ENCODE results near the gene SETD1A. TPM values are rescaled to one million over a fixed set of nuclear protein-coding genes. Genes with fewer than 3 reads are reported as not detected.

The SETD1A gene
- total RNA-seq, 6 experiments from 2014 or later, result 3.7 to 7.4 (median 6.9) TPM

DNA sequence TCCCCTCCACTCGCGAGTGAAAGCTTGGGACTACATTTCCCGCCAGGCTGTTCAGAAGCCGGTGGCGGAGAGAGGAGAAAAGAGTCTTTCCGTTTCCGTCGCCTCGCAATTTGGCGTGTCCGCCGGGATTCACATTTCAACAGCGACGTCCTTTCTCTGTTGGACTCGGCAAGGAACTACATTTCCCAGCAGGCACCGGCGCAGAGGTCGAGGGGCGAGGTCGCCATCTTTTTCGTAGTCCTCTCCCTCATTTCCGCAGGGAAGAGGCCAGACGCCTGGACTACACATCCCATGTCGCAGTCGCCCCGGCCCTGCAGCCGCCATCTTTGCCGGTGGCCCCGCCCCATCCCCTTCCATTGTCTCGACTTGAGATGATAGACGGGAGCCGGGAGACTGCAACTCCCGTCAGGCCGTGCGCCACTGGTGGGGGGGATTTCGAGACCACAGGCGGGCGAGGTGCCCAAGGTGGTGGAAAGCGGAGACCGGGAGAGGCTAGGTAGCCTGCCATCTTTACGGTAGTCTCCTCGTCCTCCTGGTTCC is 35.1 kb upstream of the SETD1A start:
- ATAC-seq (peak; percentile 77 to 88 (median 84)), DNase-seq (peak; percentile 100)
- H3K27me3 ChIP-seq, result no peaks in the 10 kb centered on the region
- peak overlapping the region; percentile 54 to 63 (median 54) for H3K4me3 ChIP-seq
- 0% methylated on average over 27 of the region's 42 CpGs for WGBS (ENCODE audit: insufficient coverage, low coverage, low lambda C conversion rate, missing lambda C conversion rate)
- H3K9me3 ChIP-seq, result no peaks in the 10 kb centered on the region
- no peaks in the 10 kb centered on the region for H3K36me3 ChIP-seq
- H3K4me1 ChIP-seq, result peaks cover 0 to 4% (median 0%) of the 10 kb centered on the region in 4 donors
- intact Hi-C loops (cut with DNase I), result no loop called here
- TF ChIP-seq POLR2A (IDR thresholded peaks at IDR 0.05), result no peak
- TF ChIP-seq, protein P1, sequence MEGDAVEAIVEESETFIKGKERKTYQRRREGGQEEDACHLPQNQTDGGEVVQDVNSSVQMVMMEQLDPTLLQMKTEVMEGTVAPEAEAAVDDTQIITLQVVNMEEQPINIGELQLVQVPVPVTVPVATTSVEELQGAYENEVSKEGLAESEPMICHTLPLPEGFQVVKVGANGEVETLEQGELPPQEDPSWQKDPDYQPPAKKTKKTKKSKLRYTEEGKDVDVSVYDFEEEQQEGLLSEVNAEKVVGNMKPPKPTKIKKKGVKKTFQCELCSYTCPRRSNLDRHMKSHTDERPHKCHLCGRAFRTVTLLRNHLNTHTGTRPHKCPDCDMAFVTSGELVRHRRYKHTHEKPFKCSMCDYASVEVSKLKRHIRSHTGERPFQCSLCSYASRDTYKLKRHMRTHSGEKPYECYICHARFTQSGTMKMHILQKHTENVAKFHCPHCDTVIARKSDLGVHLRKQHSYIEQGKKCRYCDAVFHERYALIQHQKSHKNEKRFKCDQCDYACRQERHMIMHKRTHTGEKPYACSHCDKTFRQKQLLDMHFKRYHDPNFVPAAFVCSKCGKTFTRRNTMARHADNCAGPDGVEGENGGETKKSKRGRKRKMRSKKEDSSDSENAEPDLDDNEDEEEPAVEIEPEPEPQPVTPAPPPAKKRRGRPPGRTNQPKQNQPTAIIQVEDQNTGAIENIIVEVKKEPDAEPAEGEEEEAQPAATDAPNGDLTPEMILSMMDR (IDR thresholded peaks at IDR 0.05), result no peak
- peak overlapping the region; percentile 88 to 93 (median 92) for H3K27ac ChIP-seq

DNA sequence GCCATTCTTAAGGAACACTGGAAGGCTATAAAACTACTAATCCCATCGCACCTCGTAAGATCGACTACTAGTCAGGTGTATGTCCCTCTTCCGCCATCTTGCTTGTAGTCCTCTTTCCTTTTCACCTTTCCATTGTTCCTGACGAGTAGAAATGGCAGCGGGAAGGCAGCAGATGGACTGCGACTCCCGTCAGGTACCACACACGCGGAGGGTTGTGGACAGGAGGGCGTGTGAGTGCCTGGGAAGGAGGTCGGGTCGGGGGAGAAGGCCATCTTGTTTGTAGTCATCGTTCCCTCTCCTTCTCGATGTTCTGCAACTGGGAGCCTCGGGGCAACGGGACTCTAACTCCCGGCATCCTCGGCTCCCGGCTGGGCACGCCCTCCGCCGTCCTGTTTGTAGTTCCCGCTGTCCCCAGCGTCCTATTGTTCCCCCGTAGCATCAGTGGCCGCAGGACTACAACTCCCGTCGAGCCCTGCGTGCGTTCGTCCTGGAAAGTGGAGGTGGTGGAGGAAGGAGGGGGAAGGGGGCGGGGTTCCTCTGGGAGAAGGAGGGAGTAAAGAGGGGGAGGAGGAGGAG is 34.5 kb upstream of the SETD1A start:
- intact Hi-C loops (cut with DNase I), result no loop called here
- 1% methylated on average over 30 of the region's 33 CpGs for WGBS (ENCODE audit: insufficient coverage, low coverage, low lambda C conversion rate, missing lambda C conversion rate)

DNA sequence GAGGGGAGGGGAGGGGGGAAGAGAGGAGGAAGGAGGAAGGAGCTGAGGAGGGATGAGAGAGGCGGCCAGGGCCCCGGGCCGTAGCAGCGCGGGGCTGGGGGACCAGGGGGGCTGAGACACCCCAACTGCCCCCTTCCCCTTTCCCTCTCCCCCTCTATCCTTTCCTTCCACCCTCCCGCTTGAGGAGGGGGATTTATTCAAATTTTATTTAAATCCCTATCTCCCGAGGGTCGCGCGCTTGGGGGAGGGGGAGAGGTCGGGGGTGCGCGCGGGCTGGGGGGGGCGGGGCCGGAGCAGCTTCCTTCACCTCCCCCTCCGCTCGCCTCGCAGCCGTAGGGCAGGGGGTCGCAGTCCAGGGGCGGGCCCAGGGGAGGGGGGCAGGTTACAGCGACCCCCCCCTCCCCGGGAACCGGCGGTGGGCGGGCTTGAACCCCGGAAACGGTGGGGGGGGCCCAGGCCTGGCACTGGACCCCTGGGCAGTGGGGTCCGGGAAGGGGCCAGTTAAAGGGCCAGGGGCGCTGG is 33.9 kb upstream of the SETD1A start, which contains the start of gene FBXL19:
Gene FBXL19 (plus strand): TSS at position 19 of the 522 bp plus-strand sequence. CDS start 2,183 bp downstream, outside the sequence.
- ATAC-seq (no peak), DNase-seq (peak; percentile 52 to 70 (median 66))
- intact Hi-C loops (cut with DNase I), result no loop called here
- Histone ChIP-seq H3K36me3 (no peaks in the 10 kb centered on the region), H3K4me1 (peaks cover 0 to 4% (median 0%) of the 10 kb centered on the region in 4 donors), H3K27me3 (no peaks in the 10 kb centered on the region), H3K9me3 (no peaks in the 10 kb centered on the region), H3K27ac (peak within 1 kb of the TSS; percentile 88 to 93 (median 92)), H3K4me3 (peak within 1 kb of the TSS; percentile 55 to 67 (median 63))
- TF ChIP-seq, protein P1 (IDR thresholded peaks at IDR 0.05), result no peak
- no peak for TF ChIP-seq POLR2A (IDR thresholded peaks at IDR 0.05)
- under 1% methylated on average over 11 of the region's 31 CpGs for WGBS (ENCODE audit: insufficient coverage, low coverage, low lambda C conversion rate, missing lambda C conversion rate)

More for the DNA sequence above, 34.5 kb upstream of the SETD1A start:
- H3K9me3 ChIP-seq, result no peaks in the 10 kb centered on the region
- H3K27ac ChIP-seq, result peak overlapping the region; percentile 88 to 93 (median 92)
- no peaks in the 10 kb centered on the region for H3K36me3 ChIP-seq
- H3K27me3 ChIP-seq, result no peaks in the 10 kb centered on the region
- ATAC-seq (peak; percentile 77 to 85 (median 82)), DNase-seq (peak; percentile 99 to 100 (median 100))
- H3K4me3 ChIP-seq, result peak overlapping the region; percentile 55 to 67 (median 63)
- peak; percentile 61 for TF ChIP-seq POLR2A (IDR thresholded peaks at IDR 0.05)
- TF ChIP-seq, protein P1 (IDR thresholded peaks at IDR 0.05), result no peak
- peaks cover 0 to 4% (median 0%) of the 10 kb centered on the region in 4 donors for H3K4me1 ChIP-seq

DNA sequence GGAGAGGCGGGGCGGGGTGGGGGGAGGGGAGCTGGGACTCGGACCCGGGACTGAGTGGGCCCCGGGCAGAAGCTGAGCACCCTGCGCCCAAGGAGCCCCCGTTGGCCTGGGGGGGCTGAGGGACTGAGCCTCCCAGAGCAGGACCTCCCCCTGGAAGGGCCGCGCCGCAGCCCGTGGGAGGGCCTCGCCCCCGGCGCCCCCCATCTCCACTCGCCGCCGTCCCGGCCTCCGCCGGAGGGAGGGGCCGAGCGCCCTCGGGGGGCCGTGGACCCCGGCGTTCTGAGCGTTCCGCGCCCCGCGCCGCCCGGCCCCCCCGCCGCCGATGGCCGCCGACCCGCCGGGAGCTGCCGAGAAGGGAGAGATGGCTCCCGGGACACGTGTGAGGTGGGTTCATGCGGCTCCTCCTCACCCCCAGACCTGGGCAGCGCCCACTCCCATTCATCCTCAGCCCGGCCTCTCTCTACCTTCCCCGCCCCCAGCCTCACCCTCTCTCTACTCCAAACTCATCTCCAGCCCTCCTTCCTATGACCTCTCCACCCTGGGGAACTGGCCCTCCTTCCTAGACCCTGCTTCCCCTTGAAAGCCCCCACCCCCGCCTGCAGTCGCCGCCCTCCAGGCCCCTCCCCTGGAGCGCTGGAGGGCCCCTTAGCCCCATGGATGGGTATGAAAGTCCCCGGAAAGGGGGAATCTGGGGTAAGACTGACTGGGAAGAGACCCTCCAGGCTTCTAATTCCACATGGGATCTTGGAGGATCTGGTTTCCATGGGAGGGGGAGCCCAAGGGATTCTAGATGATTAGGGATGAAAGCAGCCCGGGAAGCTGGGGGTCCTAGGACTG is 33.3 kb upstream of the SETD1A start:
- H3K36me3 ChIP-seq, result no peaks in the 10 kb centered on the region
- DNase-seq (peak in 2 of 3 donors; percentile 45 to 52), ATAC-seq (no peak)
- peak overlapping the region; percentile 55 to 67 (median 63) for H3K4me3 ChIP-seq
- H3K4me1 ChIP-seq, result peaks cover 0 to 4% (median 0%) of the 10 kb centered on the region in 4 donors
- H3K9me3 ChIP-seq, result no peaks in the 10 kb centered on the region
- no peaks in the 10 kb centered on the region for H3K27me3 ChIP-seq
- WGBS (ENCODE audit: insufficient coverage, low coverage, low lambda C conversion rate, missing lambda C conversion rate), result 46% methylated on average over 6 of the region's 53 CpGs
- peak overlapping the region in 2 of 3 donors; percentile 26 to 47 for H3K27ac ChIP-seq
- intact Hi-C loops (cut with DNase I), result no loop called here
- TF ChIP-seq, protein P1 (IDR thresholded peaks at IDR 0.05), result no peak
- TF ChIP-seq POLR2A (IDR thresholded peaks at IDR 0.05), result no peak

All from right lobe of liver (tissue), 6 donors.